ENCODE data around the gene POLR2H. TPM values are rescaled to one million over a fixed set of nuclear protein-coding genes. Genes with fewer than 3 reads are reported as not detected.

POLR2H gene
- polyA plus RNA-seq, 1 of the 3 experiments (the other 2 are of a cell fraction), result 206 TPM

GRCh38 chr3:184333700-184334099 is 27.8 kb upstream of the POLR2H start:
- Histone ChIP-seq H3K9me2 (no peaks in the 10 kb centered on the region), H3K4me3 (ENCODE audit: low read depth in 2 of 2, low read length in 1 of 2) (no peak overlapping the region), H3K9ac (peak overlapping the region; percentile 53), H3K27me3 (ENCODE audit: insufficient read depth) (no peaks in the 10 kb centered on the region), H3K79me2 (ENCODE audit: insufficient read depth) (peaks cover 59% of the 10 kb centered on the region), H2AFZ (ENCODE audit: low read depth) (no peak overlapping the region), H3K36me3 (replicated peaks in 1 of 2; ENCODE audit: control insufficient read depth in 1 of 2, insufficient read depth in 2 of 2, low read length in 1 of 2) (peaks cover 49 to 57% of the 10 kb centered on the region in 2 experiments), H3K4me1 (ENCODE audit: control insufficient read depth in 1 of 2, insufficient read depth in 2 of 2, low read depth in 1 of 2, low read length in 1 of 2) (peaks cover 31 to 47% of the 10 kb centered on the region in 2 experiments; a peak in 3 of 4 replicates), H3K4me2 (0 out of 2 replicates have a peak overlapping the region, but pooled peaks have one; percentile 21), H3K9me3 (no peaks in the 10 kb centered on the region), H4K20me1 (ENCODE audit: insufficient read depth) (peaks cover 23% of the 10 kb centered on the region), H3F3A (replicated peaks; ENCODE audit: insufficient read depth) (peaks cover 68% of the 10 kb centered on the region), H3K27ac (ENCODE audit: low read depth in 2 of 2, low read length in 1 of 2) (peak overlapping the region in 1 of 2 experiments; percentile 90; a peak in 2 of 4 replicates)
- POLR2A ChIA-PET, result no interaction called here
- 83% methylated on average over 3 of the region's 3 CpGs for WGBS (ENCODE audit: low lambda C conversion rate)
- DNase-seq, result no peak
- TF ChIP-seq RFX5 (IDR thresholded peaks at IDR 0.05; ENCODE audit: low read length) (no peak), IRF3 (IDR thresholded peaks at IDR 0.05; ENCODE audit: low read depth, low read length) (no peak), REST (IDR thresholded peaks at IDR 0.05; ENCODE audit: low read depth, low read length) (no peak), PBX3 (IDR thresholded peaks at IDR 0.05) (no peak), USF2 (IDR thresholded peaks at IDR 0.05; ENCODE audit: borderline replicate concordance, low read depth, low read length) (no peak), ELF1 (IDR thresholded peaks at IDR 0.05) (no peak), TCF12 (IDR thresholded peaks at IDR 0.05) (no peak), RCOR1 (IDR thresholded peaks at IDR 0.05; ENCODE audit: low read length) (no peak), MAX (IDR thresholded peaks at IDR 0.05; ENCODE audit: low read depth) (no peak), FOSL2 (IDR thresholded peaks at IDR 0.05; ENCODE audit: borderline replicate concordance, low read depth) (no peak), NRF1 (IDR thresholded peaks at IDR 0.05; ENCODE audit: low read depth, low read length) (no peak), NFIC (IDR thresholded peaks at IDR 0.05; ENCODE audit: borderline replicate concordance) (no peak), EZH2phosphoT487 (IDR thresholded peaks at IDR 0.05; ENCODE audit: borderline replicate concordance, low read depth) (no peak), RXRA (IDR thresholded peaks at IDR 0.05; ENCODE audit: borderline replicate concordance, low read depth) (no peak), SIN3A (IDR thresholded peaks at IDR 0.05; ENCODE audit: borderline replicate concordance, low read depth, low read length) (no peak), YY1 (IDR thresholded peaks at IDR 0.05; ENCODE audit: low read depth) (no peak), MEF2A (IDR thresholded peaks at IDR 0.05; ENCODE audit: borderline replicate concordance, low read depth) (no peak), GABPA (IDR thresholded peaks at IDR 0.05; ENCODE audit: low read depth) (no peak), SMC3 (IDR thresholded peaks at IDR 0.05; ENCODE audit: low read depth, low read length) (no peak), GATA2 (CRISPR knock-in tag; IDR thresholded peaks at IDR 0.05) (no peak)
- CTCF ChIA-PET, result no interaction called here

All from SK-N-SH (cell line).